GM19455 (cell line): Measurements from ENCODE around the gene PCNX4.
A peak's percentile ranks its signal among the peaks of the same experiment; 100 is the strongest.

Experiments used
- ATAC-seq: cut with Tn5 transposase; IDR thresholded peaks from one replicate; pipeline ENCODE4 v1.9.1; 2021; ENCODE audit not compliant: unreplicated experiment

PCNX4 gene

GRCh38 chr14:60101786-60102185, 10.1 kb downstream of the PCNX4 start:
- no peak for ATAC-seq

GRCh38 chr14:60102389-60102788, 10.7 kb downstream of the PCNX4 start:
- no peak for ATAC-seq

DNA sequence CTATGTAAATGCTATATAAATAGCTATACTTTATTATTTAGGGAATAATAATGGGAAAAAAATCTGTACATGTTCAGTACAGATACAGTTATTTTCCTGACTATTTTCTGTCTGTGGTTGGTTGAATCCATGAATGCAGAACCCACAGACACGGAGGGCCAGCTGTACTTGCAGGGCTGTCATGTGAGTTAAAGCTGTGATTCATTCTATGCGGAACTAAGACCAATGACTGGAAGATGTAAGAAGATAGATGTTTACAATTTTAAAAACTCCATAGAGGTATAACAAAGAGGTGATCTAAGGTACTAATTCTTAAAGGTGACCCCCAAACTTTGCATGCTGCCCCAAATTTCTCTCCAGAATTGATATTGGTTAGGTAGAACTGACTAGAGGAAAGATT, 14.6 kb downstream of the PCNX4 start:
- ATAC-seq = no peak

DNA sequence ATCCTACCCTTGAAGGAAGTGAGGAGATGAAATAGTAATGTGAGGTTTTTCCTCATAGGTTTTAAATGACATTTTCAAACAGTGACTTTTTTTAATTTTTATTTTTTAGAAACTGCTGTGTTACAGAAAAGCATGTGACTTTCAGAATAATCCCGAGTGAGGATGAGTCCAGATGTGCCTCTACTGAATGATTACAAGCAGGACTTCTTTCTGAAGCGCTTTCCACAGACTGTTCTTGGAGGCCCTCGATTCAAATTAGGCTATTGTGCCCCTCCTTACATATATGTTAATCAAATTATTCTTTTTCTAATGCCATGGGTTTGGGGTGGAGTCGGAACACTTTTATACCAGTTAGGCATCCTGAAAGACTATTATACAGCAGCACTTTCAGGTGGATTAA, 15.8 kb downstream of the PCNX4 start:
- ATAC-seq = no peak

DNA sequence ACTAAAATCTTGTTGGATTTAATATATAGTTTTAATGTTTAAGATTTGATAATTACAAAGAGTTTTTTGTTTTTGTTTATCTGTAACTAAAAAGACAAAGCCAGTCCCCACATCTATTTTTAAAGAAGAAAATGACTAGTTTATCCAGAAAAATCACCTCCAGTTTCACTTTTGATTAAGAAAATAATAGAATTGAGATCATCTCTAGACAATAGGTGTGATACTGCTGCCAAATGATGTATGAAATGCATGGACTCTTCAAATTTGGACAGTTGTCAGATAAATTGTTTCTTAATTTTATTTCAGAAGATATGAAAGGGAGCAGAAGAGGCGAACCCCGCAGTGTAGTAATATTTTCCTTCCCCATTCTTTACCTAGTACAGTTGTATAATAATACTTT, 20.0 kb downstream of the PCNX4 start:
- ATAC-seq = no peak

DNA sequence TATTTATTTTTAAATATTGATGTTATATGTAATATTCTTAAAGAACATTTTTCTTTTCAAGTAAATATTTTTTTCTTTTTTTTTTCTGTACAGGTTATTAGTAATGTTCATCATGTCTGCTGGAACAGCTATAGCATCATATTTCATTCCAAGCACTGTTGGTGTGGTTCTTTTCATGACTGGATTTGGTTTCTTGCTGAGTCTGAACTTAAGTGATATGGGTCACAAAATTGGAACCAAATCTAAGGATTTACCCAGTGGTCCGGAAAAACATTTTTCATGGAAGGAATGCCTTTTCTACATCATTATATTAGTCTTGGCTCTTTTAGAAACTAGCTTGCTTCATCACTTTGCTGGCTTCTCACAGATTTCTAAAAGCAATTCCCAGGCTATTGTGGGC, 23.2 kb downstream of the PCNX4 start:
- no peak for ATAC-seq

- no peak for ATAC-seq
Measured at GRCh38 chr14:60116181-60116580, 24.5 kb downstream of the PCNX4 start.

- ATAC-seq = no peak
Measured at GRCh38 chr14:60125918-60126317, 34.2 kb downstream of the PCNX4 start.

DNA sequence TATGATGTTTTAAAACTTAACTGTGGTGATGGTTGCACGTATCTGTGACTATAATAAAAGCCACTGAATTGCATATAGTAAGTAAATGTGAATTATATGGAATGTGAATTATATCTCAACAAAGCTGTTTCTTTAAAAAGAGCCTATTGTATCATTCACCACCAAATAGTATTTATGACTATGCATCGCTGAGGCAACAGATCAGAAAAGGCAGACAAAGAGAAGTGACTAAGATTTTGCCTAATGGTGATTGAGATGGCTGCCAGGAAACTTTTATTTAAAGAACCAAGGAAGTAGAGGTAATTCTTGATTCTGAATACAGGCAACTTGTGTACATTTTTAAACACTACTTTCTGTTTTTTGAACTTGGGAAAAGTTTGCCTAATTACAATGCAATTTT, 41.8 kb downstream of the PCNX4 start:
- ATAC-seq = no peak

GRCh38 chr14:60134702-60135101, 43.0 kb downstream of the PCNX4 start:
- ATAC-seq = no peak

GRCh38 chr14:60151715-60152114, 60.0 kb downstream of the PCNX4 start:
- ATAC-seq = no peak

DNA sequence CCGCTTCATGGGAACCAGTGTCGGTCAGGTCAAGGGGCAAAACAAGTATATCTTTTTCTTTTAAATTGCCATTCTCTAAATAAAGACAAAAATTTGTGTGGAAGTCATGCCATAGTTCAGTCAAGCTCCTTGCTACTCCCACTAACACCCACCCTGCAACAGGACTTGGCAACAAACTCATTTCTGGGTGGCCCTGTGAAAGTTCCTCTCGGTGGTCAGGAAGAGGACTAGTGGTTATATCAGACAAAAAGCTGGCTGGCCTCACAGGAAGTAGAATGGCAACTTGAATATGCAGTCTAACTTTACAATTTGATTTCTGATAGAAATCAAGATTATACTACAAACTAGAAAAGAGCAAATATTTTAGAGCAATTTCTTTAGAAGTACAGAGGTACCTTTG, 62.3 kb downstream of the PCNX4 start:
- ATAC-seq = no peak

DNA sequence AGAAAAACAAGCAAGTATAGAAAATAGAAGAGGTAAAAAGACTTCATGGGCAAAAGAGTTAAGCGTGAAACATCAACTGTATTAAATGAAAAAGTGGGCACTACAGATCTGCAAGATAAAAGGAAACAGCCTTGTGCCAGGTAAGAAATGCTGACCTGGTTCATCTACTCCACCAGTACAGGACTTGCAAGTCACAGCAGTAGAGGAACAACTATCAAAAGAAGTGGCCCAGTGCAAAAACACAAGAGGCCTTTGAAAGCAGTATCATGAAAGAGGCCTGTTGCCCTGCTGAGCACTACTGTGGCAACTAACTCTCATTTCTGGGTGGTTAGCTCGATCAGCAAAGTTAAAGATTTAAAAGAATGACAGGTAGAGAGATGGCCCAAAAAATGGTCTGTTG, 62.9 kb downstream of the PCNX4 start:
- no peak for ATAC-seq

DNA sequence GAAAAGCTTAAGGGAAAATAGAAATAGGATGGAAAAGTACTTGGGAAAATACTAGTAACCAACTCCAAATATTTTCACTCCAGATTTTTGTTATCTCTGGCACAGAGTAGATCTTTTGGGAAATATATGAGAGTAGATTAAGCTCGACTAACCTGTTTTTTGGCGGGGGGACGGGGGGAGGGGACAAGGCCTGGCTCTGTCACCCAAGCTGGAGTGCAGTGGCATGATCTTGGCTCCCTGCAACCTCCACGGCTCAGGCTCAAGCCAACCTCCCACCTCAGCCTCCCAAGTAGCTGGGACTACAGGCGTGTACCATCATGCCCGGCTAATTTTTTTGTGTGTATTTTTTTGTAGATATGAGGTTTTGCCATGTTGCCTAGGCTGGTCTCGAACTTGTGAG, 68.7 kb downstream of the PCNX4 start:
- ATAC-seq = no peak

DNA sequence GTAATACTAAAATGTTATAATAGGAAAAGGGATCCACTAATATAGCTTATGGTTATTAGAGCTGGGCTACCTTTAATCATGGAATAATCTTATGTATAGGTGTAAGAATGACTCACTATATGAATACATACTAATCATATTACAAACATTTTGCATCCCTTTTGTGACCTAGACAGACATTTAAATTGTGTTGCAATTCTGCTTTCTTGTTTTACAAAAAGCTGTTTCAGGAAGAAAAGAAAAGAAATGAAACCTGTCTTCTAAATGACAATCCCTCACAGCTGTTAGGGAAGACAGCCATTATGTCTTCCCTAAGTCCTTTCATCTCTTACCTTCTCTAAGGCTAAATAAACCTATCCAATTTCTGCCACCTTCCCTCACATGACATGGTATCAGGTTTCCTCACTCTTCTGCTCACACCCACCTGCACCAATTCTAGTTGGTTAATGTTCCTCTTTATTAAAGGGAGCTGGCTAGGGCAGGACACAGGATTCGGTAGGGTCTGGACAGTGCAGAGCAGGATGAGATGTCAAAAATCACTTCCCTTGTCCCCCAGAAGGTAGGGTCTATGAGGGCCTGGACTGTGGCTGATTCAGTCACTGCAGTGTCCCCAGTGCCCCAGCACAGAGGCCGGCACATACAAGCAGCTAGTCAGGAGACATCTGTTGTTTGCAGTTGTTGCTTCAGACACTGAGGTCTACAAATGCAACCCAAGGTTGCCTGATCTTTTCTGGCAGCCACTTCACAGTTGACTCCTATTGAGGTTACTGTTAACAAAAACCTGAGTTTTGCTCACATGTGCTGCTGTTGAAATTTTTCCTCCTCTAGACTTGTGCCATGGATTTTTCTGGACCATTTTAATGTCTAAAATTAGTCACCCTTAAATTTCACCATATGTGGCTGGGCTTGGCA, 69.7 kb downstream of the PCNX4 start:
- ATAC-seq = no peak

DNA sequence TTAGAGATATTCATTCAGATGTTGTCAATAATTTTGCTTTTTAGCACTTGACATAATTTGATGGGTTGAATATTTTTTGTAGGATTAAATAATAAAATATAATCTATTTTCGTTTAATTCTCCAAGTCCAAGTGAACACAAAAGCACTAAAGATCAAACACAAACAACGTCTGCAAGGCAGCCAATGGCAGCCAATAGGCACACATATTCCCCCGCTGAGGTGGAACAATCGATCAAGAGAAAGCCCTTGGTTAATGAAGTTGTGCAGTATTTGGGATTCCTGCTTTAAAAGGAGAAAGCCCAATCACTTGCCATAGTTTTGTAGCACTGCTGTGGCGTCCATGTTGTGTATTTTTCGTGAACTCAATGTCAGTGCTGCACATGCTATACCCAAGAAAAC, 72.0 kb downstream of the PCNX4 start:
- ATAC-seq = no peak

GRCh38 chr14:60164404-60164711, 72.6 kb downstream of the PCNX4 start:
- ATAC-seq = peak; percentile 5

DNA sequence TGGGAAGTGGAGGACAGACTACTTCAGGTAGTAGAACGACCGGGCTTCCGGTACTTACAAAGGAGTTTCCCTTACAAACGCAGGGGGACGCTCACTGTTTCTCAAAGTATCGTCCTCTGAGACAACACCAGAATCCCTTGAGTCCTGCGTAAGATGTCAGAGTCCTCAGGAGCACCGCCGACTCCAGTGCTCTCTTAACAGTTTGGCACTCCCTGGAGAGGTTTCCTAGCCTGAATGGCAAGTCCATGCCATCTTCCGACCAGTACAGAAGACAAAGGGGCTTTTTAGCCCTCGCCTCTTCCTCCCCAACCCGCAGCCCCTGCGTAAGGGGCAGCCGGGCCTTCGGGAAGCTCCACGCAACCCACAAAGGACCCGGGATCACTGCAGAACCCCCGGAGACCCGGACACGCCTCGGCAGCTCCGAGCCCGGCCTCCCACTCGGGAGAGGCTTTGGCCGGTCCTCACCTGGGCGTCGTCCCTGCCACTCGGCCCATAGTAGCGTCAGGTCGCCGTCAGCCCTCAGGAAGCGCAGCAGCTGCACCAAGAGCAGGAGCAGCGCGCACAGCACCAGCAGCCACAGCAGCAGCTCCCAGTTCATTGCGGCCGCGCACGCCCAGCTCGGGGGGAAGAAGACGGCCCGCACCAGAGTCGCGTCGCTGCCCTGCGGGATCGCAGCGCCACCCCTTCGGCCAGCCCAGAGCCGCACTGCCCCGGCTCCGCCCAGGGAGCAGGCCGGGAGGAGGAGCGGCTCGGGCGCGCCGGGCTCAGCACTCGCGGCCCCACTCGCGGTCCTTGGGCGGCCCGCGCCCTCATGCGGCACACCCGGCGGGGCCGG, 73.2 kb downstream of the PCNX4 start, which contains the start of gene DHRS7:
Gene DHRS7 (minus strand): TSS at position 687 of the 835 bp plus-strand sequence. CDS start 89 bp downstream, at position 598.
- ATAC-seq = peak; percentile 89

DNA sequence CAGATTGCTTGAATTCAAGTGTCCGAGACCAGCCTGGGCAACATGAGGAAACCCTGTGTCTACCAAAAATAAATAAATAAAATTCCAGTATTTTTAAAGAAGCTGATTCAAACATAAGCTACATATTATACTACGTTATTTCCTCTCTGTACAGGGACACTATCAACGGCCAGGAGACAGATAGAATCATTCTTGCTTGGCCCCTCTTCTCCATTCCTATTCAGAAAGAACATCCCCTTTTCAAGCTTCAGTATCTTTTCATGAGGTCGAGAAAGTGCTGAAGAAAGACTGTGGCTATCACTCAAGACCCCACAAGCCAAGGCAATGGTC, 73.8 kb downstream of the PCNX4 start:
- ATAC-seq = peak; percentile 15

DNA sequence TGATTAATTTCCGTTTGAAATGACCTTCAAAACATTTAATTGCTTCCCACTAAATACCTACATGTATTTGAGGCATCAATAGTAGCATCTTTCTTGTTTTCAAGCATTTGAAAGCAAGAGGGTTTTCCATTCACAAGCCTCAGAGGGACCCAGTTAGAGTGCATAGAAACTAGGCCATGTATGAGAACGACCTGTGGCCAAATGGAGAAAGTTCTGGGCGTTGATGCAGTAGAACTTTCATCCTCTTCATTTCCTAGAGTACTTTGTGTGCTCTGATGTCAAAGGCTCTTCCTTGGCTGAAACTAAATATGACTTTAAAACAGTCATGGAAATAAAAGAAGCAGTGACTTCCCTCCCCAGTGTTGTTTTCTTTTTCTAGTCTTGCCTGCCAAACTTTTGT, 74.4 kb downstream of the PCNX4 start:
- ATAC-seq = no peak

GRCh38 chr14:60169722-60170121, 78.0 kb downstream of the PCNX4 start:
- ATAC-seq = no peak

DNA sequence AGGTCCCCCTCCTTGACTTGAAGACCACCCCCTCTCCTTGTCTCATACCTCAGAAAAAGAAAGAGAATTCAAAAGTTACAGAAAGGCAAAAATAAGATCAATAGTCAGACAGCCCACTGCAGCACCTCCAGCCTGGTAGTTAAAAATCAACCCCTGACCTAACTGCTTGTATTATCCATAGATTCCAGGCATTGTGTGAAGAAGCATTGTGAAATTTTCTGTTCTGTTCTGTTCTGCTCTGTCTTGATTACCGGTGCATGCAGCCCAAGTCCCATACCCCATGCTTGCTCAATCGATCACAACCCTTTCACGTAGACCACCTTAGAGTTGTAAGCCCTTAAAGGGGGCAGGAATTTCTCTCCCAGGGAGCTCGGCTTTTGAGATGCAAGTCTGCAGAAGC, 79.2 kb downstream of the PCNX4 start:
- no peak for ATAC-seq
